ENCODE data around the gene LDHD. TPM values are rescaled to one million over a fixed set of nuclear protein-coding genes. Genes with fewer than 3 reads are reported as not detected.

The LDHD gene
- total RNA-seq, 4 donors from 2014 or later = 27.8 to 54.5 (median 44.2) TPM

DNA sequence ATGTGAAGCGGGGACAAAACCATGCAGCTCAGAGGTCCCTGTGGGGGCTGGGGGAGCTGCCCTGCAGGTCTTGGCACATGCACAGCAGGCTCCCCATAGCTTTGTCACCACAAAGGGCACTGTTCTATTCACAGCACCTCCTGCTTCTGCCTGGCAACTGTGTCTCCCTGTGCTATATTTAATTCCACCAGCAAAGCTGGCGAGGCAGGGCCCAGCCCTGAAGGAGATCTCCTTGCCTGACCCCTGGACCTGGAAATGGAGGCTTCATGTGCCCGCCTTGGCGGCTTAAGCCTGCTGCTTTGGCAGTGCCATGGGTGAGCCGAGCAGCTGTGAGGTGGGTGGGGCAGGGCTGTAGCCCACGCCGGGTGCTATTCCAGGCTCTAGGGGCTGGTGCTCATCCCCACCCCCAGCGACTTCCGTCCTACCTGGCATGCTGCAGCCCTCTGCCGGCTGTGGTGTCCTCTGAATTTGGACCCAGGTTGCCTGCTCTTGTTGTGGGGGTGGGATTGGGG is 6.8 kb downstream of the LDHD start:
- H3K4me1 ChIP-seq = peaks cover 75 to 81% of the 10 kb centered on the region in 2 donors
- peak; percentile 95 to 99 for DNase-seq
- in situ Hi-C loops (cut with MboI; ENCODE audit: low sequenced_read_pairs in 4 of 4) (loop anchor here in 2 of 4 donors (5.0 kb wide), 2 partner anchors 107 to 112 kb away; partner anchors contain the start of gene ZNRF1 (in 1 of the 2)), intact Hi-C loops (cut with DNase I; ENCODE audit: low total_unique reads) (loop anchor here (1.0 to 10.0 kb wide), 4 partner anchors 22 to 198 kb away; no protein-coding TSS in a partner anchor)
- H3K27ac ChIP-seq = peak overlapping the region; percentile 97 to 99 (median 97)
- H3K9me3 ChIP-seq = no peaks in the 10 kb centered on the region
- TF ChIP-seq CTCF (IDR thresholded peaks at IDR 0.05 in 4 of 5, conservative IDR thresholded peaks at IDR 0.05 in 1 of 5) = peak in 4 of 5 experiments; percentile 21 to 36 (median 26)
- peak; percentile 21 to 51 for TF ChIP-seq POLR2A (IDR thresholded peaks at IDR 0.05)
- H3K36me3 ChIP-seq = no peaks in the 10 kb centered on the region
- no peaks in the 10 kb centered on the region for H3K27me3 ChIP-seq
- peak overlapping the region; percentile 35 to 48 (median 40) for H3K4me3 ChIP-seq
- ATAC-seq = peak; percentile 52 to 66

GRCh38 chr16:75108792-75109731 is 7.5 kb downstream of the LDHD start:
- H3K27me3 ChIP-seq = no peaks in the 10 kb centered on the region
- ATAC-seq = peak; percentile 37 to 38
- intact Hi-C loops (cut with DNase I; ENCODE audit: low total_unique reads) = loop anchor here (5.0 kb wide), 2 partner anchors 57 to 198 kb away; no protein-coding TSS in a partner anchor
- H3K4me3 ChIP-seq = peak overlapping the region; percentile 32 to 48 (median 39)
- TF ChIP-seq CTCF (IDR thresholded peaks at IDR 0.05 in 4 of 5, conservative IDR thresholded peaks at IDR 0.05 in 1 of 5) (no peak), POLR2A (IDR thresholded peaks at IDR 0.05) (peak in 1 of 2 donors; percentile 21)
- in situ Hi-C loops (cut with MboI; ENCODE audit: low sequenced_read_pairs in 4 of 4) = loop anchor here in 2 of 4 donors (5.0 kb wide), 2 partner anchors 107 to 112 kb away; partner anchors contain the start of gene ZNRF1 (in 1 of the 2)
- DNase-seq = peak; percentile 86 to 95
- H3K27ac ChIP-seq = peak overlapping the region; percentile 97 to 99 (median 97)
- H3K9me3 ChIP-seq = no peaks in the 10 kb centered on the region
- peaks cover 82 to 86% of the 10 kb centered on the region in 2 donors for H3K4me1 ChIP-seq
- no peaks in the 10 kb centered on the region for H3K36me3 ChIP-seq

- Histone ChIP-seq H3K27me3 (no peaks in the 10 kb centered on the region), H3K27ac (peak overlapping the region; percentile 97 to 99 (median 97)), H3K4me1 (peaks cover 80 to 82% of the 10 kb centered on the region in 2 donors), H3K4me3 (peak overlapping the region in 3 of 4 donors; percentile 9 to 32 (median 11)), H3K9me3 (no peaks in the 10 kb centered on the region), H3K36me3 (no peaks in the 10 kb centered on the region)
- DNase-seq (no peak), ATAC-seq (no peak)
- intact Hi-C loops (cut with DNase I; ENCODE audit: low total_unique reads) = loop anchor here (5.0 kb wide), 2 partner anchors 55 to 200 kb away; no protein-coding TSS in a partner anchor
- no peak for TF ChIP-seq CTCF (IDR thresholded peaks at IDR 0.05 in 4 of 5, conservative IDR thresholded peaks at IDR 0.05 in 1 of 5)
- TF ChIP-seq POLR2A (IDR thresholded peaks at IDR 0.05) = no peak
- in situ Hi-C loops (cut with MboI; ENCODE audit: low sequenced_read_pairs in 4 of 4) = loop anchor here in 2 of 4 donors (5.0 kb wide), 2 partner anchors 105 to 110 kb away; partner anchors contain the start of gene ZNRF1 (in 1 of the 2)
These were observed 9.1 kb downstream of the LDHD start for GRCh38 chr16:75107505-75107904.

DNA sequence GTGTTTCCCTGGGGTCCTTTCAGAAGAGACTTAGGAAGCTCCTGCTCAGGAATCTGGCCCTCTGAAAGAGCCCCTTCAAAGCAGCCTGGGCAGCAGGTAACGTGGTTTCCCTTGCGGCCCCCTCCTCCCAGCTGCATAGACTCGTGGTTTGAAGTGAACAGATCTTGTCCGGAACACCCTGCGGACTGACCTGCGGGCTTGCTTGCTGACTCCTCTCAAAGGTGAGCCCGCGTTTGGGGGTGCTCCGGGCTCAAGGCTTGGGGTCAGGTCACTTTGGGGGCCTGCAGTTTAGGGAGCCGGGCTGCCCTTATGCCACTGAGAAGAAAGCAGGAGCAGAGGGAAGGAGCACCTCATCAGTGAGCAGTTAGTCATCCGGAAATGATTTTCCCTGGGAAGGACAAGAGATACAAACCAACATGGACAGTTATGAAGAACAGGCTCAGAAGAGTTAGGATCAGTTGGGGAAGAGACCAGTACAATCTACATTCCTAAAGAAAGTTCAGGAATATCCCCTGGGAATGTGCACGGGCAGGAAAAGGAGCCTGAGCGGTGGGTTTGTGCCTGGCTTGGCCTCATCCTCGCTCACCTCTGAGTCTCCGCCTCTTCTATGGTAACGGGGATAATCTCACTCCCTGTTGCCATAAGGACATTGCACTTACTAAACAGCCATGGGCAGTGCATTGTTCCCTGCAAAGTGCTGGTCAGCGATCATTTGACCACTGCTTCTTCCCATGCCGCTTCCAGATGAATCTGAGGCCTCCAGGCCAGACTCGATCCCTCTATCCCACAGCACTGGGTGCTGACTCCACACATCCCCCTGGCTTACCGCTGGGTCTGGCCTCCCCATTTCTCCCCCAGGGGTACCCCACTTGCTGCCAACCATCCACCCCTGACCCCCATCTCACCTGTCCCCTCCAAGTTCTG is 10.0 kb downstream of the LDHD start:
- Histone ChIP-seq H3K27me3 (no peaks in the 10 kb centered on the region), H3K4me3 (no peak overlapping the region), H3K9me3 (no peaks in the 10 kb centered on the region), H3K4me1 (peaks cover 71 to 73% of the 10 kb centered on the region in 2 donors), H3K36me3 (no peaks in the 10 kb centered on the region), H3K27ac (peak overlapping the region; percentile 97 to 99 (median 97))
- no peak for DNase-seq
- TF ChIP-seq POLR2A (IDR thresholded peaks at IDR 0.05) (no peak), CTCF (IDR thresholded peaks at IDR 0.05 in 4 of 5, conservative IDR thresholded peaks at IDR 0.05 in 1 of 5) (no peak)
- intact Hi-C loops (cut with DNase I; ENCODE audit: low total_unique reads) = loop anchor here (5.0 kb wide), 2 partner anchors 54 to 201 kb away; no protein-coding TSS in a partner anchor
- in situ Hi-C loops (cut with MboI; ENCODE audit: low sequenced_read_pairs in 4 of 4) = loop anchor here in 2 of 4 donors (5.0 kb wide), 2 partner anchors 104 to 109 kb away; partner anchors contain the start of gene ZNRF1 (in 1 of the 2)
- ATAC-seq = no peak

Measured in gastrocnemius medialis (tissue), 4 donors.